Thyroid gland (tissue), 4 donors: Measurements from ENCODE around the gene AGGF1. TPM values are rescaled to one million over a fixed set of nuclear protein-coding genes. Genes with fewer than 3 reads are reported as not detected.

Experiments used
- DNase-seq, 2 donors: peaks; one replicate each; pipeline ENCODE4 v3.0.0-alpha.2; 2019
- H3K27ac ChIP-seq, 3 donors: fragments of 200-600 bp; sonication (generic); 1 replicate in 2 of 3; 2 replicates in 1 of 3; pipeline ENCODE4 v1.5.1; 2016 to 2019; ENCODE audit warnings: mild to moderate bottlenecking in 1 of 3, moderate library complexity in 1 of 3
- H3K27me3 ChIP-seq: fragments of 200-600 bp; sonication (generic); one replicate; pipeline ENCODE4 v1.5.1; 2019
- H3K36me3 ChIP-seq, 2 donors: fragments of 200-600 bp; sonication (generic); one replicate each; pipeline ENCODE4 v1.5.1; 2016 to 2019
- H3K4me1 ChIP-seq, 2 donors: fragments of 200-600 bp; sonication (generic); one replicate each; pipeline ENCODE4 v1.5.1; 2017 to 2019
- H3K4me3 ChIP-seq, 3 donors: fragments of 200-600 bp; sonication (generic); replicated peaks in 1 of 3; 1 replicate in 2 of 3; 2 replicates in 1 of 3; pipeline ENCODE4 v1.5.1; 2016; ENCODE audit warnings: mild to moderate bottlenecking in 1 of 3
- H3K9me3 ChIP-seq: fragments of 200-600 bp; sonication (generic); one replicate; pipeline ENCODE4 v1.5.1; 2017
- POLR2A ChIP-seq, 2 donors: fragments of 450-650 bp; IDR thresholded peaks; one replicate each; pipeline ENCODE4 v1.6.1; 2017; ENCODE audit warnings: antibody characterized with exemption in 2 of 2, mild to moderate bottlenecking in 2 of 2, moderate library complexity in 1 of 2
- WGBS, 2 donors: methylation state at CpG; one replicate each; pipeline ENCODE4 v1.1.5; 2017; 5-methylcytosine and 5-hydroxymethylcytosine counted together
- intact Hi-C: fragments of 100-400 bp; cut with DNase I; formaldehyde crosslinking; loops from one replicate; pipeline ENCODE4 v1.15.1; 2023
- total RNA-seq, 4 donors: library from RNA; depleted of rRNA; stranded (reverse); fragments of >200 nt; gene quantifications; one replicate each; pipeline ENCODE4 v1.2.3, GENCODE V29; 2016
- TF ChIP-seq, protein P1 (sequence below), 6 experiments: fragments of 200-600 bp in 3 of 6; fragments of 450-650 bp in 3 of 6; sonication (generic) in 3 of 6; IDR thresholded peaks; one replicate each; pipeline ENCODE4 v1.5.1; 2016 to 2019; ENCODE audit warnings: antibody characterized with exemption in 6 of 6, mild to moderate bottlenecking in 2 of 6, inconsistent platforms in 1 of 6, moderate library complexity in 1 of 6

AGGF1 gene, protein sequence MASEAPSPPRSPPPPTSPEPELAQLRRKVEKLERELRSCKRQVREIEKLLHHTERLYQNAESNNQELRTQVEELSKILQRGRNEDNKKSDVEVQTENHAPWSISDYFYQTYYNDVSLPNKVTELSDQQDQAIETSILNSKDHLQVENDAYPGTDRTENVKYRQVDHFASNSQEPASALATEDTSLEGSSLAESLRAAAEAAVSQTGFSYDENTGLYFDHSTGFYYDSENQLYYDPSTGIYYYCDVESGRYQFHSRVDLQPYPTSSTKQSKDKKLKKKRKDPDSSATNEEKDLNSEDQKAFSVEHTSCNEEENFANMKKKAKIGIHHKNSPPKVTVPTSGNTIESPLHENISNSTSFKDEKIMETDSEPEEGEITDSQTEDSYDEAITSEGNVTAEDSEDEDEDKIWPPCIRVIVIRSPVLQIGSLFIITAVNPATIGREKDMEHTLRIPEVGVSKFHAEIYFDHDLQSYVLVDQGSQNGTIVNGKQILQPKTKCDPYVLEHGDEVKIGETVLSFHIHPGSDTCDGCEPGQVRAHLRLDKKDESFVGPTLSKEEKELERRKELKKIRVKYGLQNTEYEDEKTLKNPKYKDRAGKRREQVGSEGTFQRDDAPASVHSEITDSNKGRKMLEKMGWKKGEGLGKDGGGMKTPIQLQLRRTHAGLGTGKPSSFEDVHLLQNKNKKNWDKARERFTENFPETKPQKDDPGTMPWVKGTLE
- 10 to 100 TPM; 24.9 to 43.7 (median 28.3) TPM for total RNA-seq

DNA sequence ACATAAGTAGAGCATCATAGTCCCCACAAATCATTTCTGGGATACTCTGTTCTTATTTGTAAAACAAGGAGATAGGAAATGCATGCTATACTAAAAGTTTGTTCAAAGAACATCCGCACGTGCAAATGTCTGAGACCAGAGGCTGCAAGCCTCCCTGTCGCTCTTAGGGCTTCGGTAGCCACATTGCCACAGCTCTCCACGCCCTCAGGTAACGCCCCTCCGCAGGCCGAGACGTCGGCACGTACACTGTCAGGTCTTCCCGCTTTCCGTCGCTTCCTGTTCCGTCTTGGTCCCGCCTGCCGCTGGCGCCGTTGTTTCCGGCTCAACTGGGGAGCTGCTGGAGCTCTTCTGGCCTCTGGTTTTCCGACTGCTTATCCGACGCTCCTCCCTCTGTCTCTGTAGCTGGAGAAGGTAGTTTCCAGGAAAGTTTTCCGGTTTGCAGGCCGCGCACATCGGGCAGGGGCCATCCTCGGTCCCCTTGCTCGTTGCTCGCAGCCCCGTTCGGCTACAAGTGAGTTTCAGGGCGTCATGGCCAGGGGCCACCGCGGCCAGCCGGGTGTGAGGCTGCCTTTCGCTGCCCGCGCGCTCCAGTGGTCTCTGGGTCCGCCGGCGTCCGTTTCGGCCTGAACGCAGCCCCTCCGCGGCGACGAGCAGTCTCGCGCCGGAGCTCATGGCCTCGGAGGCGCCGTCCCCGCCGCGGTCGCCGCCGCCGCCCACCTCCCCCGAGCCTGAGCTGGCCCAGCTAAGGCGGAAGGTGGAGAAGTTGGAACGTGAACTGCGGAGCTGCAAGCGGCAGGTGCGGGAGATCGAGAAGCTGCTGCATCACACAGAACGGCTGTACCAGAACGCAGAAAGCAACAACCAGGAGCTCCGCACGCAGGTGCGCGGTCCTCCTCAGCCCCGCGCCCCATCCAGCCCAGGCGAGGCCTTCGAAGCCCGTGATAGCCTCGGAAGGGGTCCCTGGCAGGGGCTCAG lies at the start of gene AGGF1:
AGGF1 (plus strand) TSS at position 308 of the 975 bp plus-strand sequence; CDS start at position 671, 363 bp downstream.
- Histone ChIP-seq H3K4me1 (peaks cover 13 to 17% of the 10 kb centered on the region in 2 donors), H3K27ac (peak within 1 kb of the TSS; percentile 74 to 94 (median 86)), H3K9me3 (no peaks in the 10 kb centered on the region), H3K27me3 (no peaks in the 10 kb centered on the region), H3K4me3 (peak within 1 kb of the TSS; percentile 87 to 98 (median 96)), H3K36me3 (peaks cover 0 to under 1% of the 10 kb centered on the region in 2 donors)
- 1% methylated on average over 35 to 40 of the region's 82 CpGs for WGBS, 2 donors
- DNase-seq: peak; percentile 94 to 95
- TF ChIP-seq, protein P1, sequence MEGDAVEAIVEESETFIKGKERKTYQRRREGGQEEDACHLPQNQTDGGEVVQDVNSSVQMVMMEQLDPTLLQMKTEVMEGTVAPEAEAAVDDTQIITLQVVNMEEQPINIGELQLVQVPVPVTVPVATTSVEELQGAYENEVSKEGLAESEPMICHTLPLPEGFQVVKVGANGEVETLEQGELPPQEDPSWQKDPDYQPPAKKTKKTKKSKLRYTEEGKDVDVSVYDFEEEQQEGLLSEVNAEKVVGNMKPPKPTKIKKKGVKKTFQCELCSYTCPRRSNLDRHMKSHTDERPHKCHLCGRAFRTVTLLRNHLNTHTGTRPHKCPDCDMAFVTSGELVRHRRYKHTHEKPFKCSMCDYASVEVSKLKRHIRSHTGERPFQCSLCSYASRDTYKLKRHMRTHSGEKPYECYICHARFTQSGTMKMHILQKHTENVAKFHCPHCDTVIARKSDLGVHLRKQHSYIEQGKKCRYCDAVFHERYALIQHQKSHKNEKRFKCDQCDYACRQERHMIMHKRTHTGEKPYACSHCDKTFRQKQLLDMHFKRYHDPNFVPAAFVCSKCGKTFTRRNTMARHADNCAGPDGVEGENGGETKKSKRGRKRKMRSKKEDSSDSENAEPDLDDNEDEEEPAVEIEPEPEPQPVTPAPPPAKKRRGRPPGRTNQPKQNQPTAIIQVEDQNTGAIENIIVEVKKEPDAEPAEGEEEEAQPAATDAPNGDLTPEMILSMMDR (IDR thresholded peaks at IDR 0.05): no peak
- peak in 1 of 2 donors; percentile 80 for TF ChIP-seq POLR2A (IDR thresholded peaks at IDR 0.05)
- intact Hi-C loops: no loop called here

DNA sequence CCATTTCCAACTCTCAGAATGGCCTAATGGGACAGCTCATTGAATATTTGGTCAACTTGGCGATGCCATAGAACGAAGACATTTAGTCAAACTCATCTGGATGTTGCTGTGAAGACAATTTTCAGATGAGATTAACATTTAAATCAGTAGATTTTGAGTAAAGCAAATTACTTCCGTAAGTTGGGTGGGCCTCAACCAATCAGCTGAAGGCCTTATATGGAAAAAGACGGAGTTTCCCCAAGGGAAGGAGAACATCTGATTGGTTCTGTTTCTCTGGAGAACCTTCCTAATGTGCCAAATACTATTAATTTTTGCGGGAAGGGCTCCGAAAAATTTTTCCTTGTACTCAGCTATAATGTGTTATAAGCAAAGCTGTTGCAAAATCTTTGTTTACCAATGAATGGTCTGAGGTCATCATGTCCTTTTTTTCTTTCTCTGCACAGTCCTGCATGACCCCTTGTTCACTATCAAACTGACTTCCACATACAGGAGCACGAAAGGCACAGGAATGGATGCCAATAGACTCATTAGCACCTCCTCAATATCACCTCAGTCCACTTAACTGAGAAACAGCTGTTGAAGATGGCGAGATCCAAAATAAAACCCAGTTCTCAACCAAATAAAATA lies 49.6 kb upstream of the AGGF1 start:
- TF ChIP-seq, protein P1 (IDR thresholded peaks at IDR 0.05): no peak
- TF ChIP-seq POLR2A (IDR thresholded peaks at IDR 0.05): no peak
- 97% methylated on average over 8 of the region's 8 CpGs for whole genome bisulfite sequencing, 2 donors
- no peaks in the 10 kb centered on the region for H3K9me3 ChIP-seq
- H3K4me1 ChIP-seq: no peaks in the 10 kb centered on the region
- no peaks in the 10 kb centered on the region for H3K36me3 ChIP-seq
- DNase-seq: no peak
- H3K27me3 ChIP-seq: no peaks in the 10 kb centered on the region
- H3K4me3 ChIP-seq: no peak overlapping the region
- intact Hi-C loops: no loop called here
- H3K27ac ChIP-seq: no peak overlapping the region

DNA sequence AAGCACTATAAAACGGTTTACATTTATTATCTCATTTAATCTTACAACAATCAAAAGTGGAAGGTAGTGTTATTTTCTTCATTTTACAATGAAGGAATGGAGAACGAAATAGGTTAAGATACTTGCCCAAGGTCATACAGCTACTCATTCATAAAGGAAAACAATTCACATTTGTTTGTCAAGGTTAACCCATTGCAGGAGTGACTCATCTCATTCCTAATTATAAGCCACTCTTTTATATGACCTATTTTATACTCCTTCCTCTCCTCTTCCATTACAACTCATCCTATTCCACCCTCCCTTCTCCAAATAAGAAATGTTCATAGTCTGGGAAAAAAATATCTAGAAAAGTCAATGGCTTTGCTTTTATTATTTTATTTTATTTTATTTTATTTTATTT lies 47.8 kb upstream of the AGGF1 start:
- TF ChIP-seq, protein P1 (IDR thresholded peaks at IDR 0.05): no peak
- no peak for TF ChIP-seq POLR2A (IDR thresholded peaks at IDR 0.05)
- Histone ChIP-seq H3K9me3 (no peaks in the 10 kb centered on the region), H3K27ac (no peak overlapping the region), H3K4me1 (no peaks in the 10 kb centered on the region), H3K36me3 (no peaks in the 10 kb centered on the region), H3K4me3 (no peak overlapping the region), H3K27me3 (no peaks in the 10 kb centered on the region)
- intact Hi-C loops: no loop called here
- WGBS, 2 donors: 88 to 90% methylated on average over 2 of the region's 2 CpGs
- DNase-seq: no peak

DNA sequence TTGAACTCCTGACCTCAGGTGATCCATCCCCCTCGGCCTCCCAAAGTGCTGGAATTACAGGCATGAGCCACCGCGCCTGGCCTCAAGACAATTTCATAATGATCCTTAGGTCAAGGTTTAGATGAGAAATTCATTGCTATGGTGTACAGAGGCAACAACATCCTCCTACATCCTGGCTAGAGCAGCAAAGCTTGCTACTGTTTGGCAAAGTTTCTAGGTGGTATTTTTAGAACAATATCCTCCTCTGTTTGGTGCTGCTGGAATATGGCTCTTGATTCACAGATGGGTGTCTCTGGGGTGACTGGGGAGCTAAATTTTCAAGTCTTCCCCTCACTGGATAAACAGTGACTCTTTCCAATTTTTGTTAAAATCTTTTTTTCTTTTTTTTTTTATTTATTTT lies 46.7 kb upstream of the AGGF1 start:
- H3K27ac ChIP-seq: no peak overlapping the region
- no peaks in the 10 kb centered on the region for H3K27me3 ChIP-seq
- DNase-seq: no peak
- H3K9me3 ChIP-seq: no peaks in the 10 kb centered on the region
- H3K4me1 ChIP-seq: no peaks in the 10 kb centered on the region
- TF ChIP-seq POLR2A (IDR thresholded peaks at IDR 0.05): no peak
- TF ChIP-seq, protein P1 (IDR thresholded peaks at IDR 0.05): no peak
- no peaks in the 10 kb centered on the region for H3K36me3 ChIP-seq
- intact Hi-C loops: no loop called here
- 80% methylated on average over 3 of the region's 3 CpGs for WGBS, 2 donors
- H3K4me3 ChIP-seq: no peak overlapping the region
